K562 (cell line): ENCODE measurements around the gene FKBP15. TPM values are rescaled to one million over a fixed set of nuclear protein-coding genes. Genes with fewer than 3 reads are reported as not detected.

Experiments
- ARID3A ChIP-seq: IDR thresholded peaks from 2 replicates; pipeline ENCODE4 v1.6.1; 2012; ENCODE audit warnings: low read depth, low read length, improper control_type of control experiment, borderline replicate concordance
- CEBPB ChIP-seq: fragments of 450-650 bp; IDR thresholded peaks from 2 replicates; pipeline ENCODE4 v1.6.1; 2016; ENCODE audit warnings: missing genetic modification characterization, missing compliant biosample characterization
- CREM ChIP-seq: IDR thresholded peaks from 2 replicates; pipeline ENCODE4 v1.6.1; 2014; ENCODE audit warnings: antibody characterized with exemption, low read depth
- HCFC1 ChIP-seq: IDR thresholded peaks from 2 replicates; pipeline ENCODE4 v1.6.1; 2012; ENCODE audit warnings: low read depth, low read length, improper control_type of control experiment
- IRF2 ChIP-seq: sonication (generic); formaldehyde crosslinking; IDR thresholded peaks from 2 replicates; pipeline ENCODE4 v1.8.1; 2022; ENCODE audit warnings: mild to moderate bottlenecking, missing genetic modification reagents
- RBFOX2 ChIP-seq: fragments of 200-400 bp; formaldehyde crosslinking; IDR thresholded peaks from 2 replicates; pipeline ENCODE4 v1.6.1; 2017; ENCODE audit warnings: low read depth, mild to moderate bottlenecking, low read length, moderate library complexity
- RREB1 ChIP-seq: fragments of 250-450 bp; sonication (Bioruptor Pico); IDR thresholded peaks from 2 replicates; pipeline ENCODE4 v1.4.0; 2020
- SMAD4 ChIP-seq: fragments of 250-450 bp; sonication (Bioruptor Pico); conservative IDR thresholded peaks from 2 replicates; pipeline ENCODE4 v1.8.0; 2021; ENCODE audit warnings: inconsistent platforms, mild to moderate bottlenecking, moderate library complexity
- ZC3H4 ChIP-seq: sonication (generic); formaldehyde crosslinking; IDR thresholded peaks from 2 replicates; pipeline ENCODE4 v1.9.0; 2021; ENCODE audit warnings: missing genetic modification reagents, borderline replicate concordance
- ZNF133 ChIP-seq: fragments of 250-450 bp; sonication (Bioruptor Pico); IDR thresholded peaks from 2 replicates; pipeline ENCODE4 v1.4.0; 2020; ENCODE audit warnings: mild to moderate bottlenecking
- ZNF263 ChIP-seq: sonication (generic); formaldehyde crosslinking; IDR thresholded peaks from 2 replicates; pipeline ENCODE4 v1.8.0; 2022; ENCODE audit warnings: mild to moderate bottlenecking, missing genetic modification reagents, borderline replicate concordance
- ZNF561 ChIP-seq: fragments of 450-650 bp; formaldehyde crosslinking; conservative IDR thresholded peaks from 2 replicates; pipeline ENCODE4 v1.4.0; 2020; ENCODE audit warnings: mild to moderate bottlenecking, moderate library complexity
- polyA plus RNA-seq, 8 experiments: library from polyadenylated mRNA; depleted of rRNA in 4 of 8; stranded (reverse) in 5 of 8; unstranded in 3 of 8; fragments of >200 nt; fragmentation: Nextera tagmentation in 2 of 8; fragmentation: Illumina TruSeq in 1 of 8; extraction: Ambion mirVana in 2 of 8; extraction: Trizol in 1 of 8; gene quantifications; 2 replicates each; pipeline versions ENCODE4 v1.2.1 to v1.2.3, GENCODE V29; 2011 to 2014; ENCODE audit warnings: inconsistent platforms in 1 of 8, missing spikeins in 1 of 8
- total RNA-seq, 7 experiments: library from RNA; depleted of rRNA in 6 of 7; stranded (reverse); fragments of >200 nt in 6 of 7; fragmentation: Illumina TruSeq in 2 of 7; extraction: Trizol in 2 of 7; gene quantifications; 2 replicates each; pipeline versions ENCODE4 v1.2.1 to v1.2.3, GENCODE V29; 2011 to 2021; ENCODE audit warnings: low replicate concordance in 1 of 7
- TF ChIP-seq, protein P1 (sequence below): fragments of 250-450 bp; sonication (Bioruptor Pico); IDR thresholded peaks from 2 replicates; pipeline ENCODE4 v1.8.0; 2022; ENCODE audit warnings: inconsistent platforms
- TF ChIP-seq, protein P2 (sequence below): sonication (generic); formaldehyde crosslinking; IDR thresholded peaks from 2 replicates; pipeline ENCODE4 v1.8.0; 2022; ENCODE audit warnings: missing genetic modification reagents, mild to moderate bottlenecking, moderate library complexity, borderline replicate concordance
- TF ChIP-seq, protein P3 (sequence below): sonication (generic); formaldehyde crosslinking; IDR thresholded peaks from 2 replicates; pipeline ENCODE4 v1.8.1; 2023; ENCODE audit warnings: mild to moderate bottlenecking, missing genetic modification reagents, moderate library complexity

Gene FKBP15
- total and polyA plus RNA-seq, 9 of the 15 experiments (the other 6 are each of a cell fraction or from before 2014, with no cell fraction given), result 8.7 to 38.0 (median 18.9) TPM

DNA sequence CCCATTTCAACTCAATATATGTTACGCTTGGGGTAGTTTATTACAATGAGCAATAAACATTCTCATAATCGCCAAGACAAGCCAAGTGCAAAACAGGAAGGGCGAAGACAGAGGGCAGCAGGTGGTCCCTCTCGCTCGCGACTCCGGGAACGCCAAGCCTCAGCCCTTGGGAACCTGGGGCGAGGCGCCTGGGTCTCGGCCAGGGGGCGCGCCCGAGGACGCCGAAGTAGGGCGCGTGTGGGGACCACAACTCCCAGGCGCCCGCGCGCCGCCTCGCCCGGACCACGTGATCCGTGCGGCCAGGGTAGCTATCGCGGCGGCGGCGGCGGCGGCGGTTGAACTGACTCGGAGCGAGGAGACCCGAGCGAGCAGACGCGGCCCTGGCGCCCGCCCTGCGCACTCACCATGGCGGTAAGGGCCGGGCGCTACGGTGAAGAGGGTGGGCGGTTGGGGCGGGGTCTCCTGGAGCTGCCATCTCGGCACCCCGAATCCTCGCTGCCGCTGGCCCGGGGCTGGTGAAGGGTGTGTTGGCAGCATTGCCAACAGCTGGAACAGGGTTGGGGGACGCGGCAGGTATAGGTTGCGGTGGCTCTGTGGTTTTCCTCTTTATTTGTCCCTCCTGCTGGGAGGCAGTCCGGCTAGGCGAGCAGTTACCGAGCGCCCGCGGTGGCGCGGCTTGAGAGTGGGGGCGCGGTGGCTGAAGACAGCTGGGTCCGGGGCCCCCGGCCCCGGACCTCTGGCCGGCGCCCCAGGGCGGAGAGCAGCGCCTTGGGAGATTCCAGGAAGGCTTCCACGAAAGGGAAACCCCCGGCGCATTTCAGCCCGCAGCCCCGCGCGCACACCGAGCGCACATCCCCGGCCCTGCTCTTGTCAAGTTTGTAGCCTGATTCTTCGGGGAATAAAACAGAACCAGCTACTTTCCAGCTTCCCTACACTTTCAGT lies 70.1 kb downstream of the FKBP15 start, which contains the start of gene SLC31A2 (continued):
- TF ChIP-seq, protein P1, sequence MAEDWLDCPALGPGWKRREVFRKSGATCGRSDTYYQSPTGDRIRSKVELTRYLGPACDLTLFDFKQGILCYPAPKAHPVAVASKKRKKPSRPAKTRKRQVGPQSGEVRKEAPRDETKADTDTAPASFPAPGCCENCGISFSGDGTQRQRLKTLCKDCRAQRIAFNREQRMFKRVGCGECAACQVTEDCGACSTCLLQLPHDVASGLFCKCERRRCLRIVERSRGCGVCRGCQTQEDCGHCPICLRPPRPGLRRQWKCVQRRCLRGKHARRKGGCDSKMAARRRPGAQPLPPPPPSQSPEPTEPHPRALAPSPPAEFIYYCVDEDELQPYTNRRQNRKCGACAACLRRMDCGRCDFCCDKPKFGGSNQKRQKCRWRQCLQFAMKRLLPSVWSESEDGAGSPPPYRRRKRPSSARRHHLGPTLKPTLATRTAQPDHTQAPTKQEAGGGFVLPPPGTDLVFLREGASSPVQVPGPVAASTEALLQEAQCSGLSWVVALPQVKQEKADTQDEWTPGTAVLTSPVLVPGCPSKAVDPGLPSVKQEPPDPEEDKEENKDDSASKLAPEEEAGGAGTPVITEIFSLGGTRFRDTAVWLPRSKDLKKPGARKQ (CRISPR knock-in tag), result no peak
- TF ChIP-seq HCFC1, result peak; percentile 94
- TF ChIP-seq ZNF133 (CRISPR knock-in tag), result no peak
- TF ChIP-seq SMAD4 (CRISPR knock-in tag), result no peak; the same call in 1 of the 2 replicates
- TF ChIP-seq CREM, result peak; percentile 86
- TF ChIP-seq RREB1 (CRISPR knock-in tag), result 0 out of 2 replicates have a peak, but pooled peaks have one; percentile 14
- TF ChIP-seq, protein P2, sequence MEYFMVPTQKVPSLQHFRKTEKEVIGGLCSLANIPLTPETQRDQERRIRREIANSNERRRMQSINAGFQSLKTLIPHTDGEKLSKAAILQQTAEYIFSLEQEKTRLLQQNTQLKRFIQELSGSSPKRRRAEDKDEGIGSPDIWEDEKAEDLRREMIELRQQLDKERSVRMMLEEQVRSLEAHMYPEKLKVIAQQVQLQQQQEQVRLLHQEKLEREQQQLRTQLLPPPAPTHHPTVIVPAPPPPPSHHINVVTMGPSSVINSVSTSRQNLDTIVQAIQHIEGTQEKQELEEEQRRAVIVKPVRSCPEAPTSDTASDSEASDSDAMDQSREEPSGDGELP (CRISPR knock-in tag), result peak; percentile 60
- no peak for TF ChIP-seq ARID3A
- TF ChIP-seq ZC3H4 (CRISPR knock-in tag), result no peak
- TF ChIP-seq ZNF263 (CRISPR knock-in tag), result no peak
- TF ChIP-seq, protein P3, sequence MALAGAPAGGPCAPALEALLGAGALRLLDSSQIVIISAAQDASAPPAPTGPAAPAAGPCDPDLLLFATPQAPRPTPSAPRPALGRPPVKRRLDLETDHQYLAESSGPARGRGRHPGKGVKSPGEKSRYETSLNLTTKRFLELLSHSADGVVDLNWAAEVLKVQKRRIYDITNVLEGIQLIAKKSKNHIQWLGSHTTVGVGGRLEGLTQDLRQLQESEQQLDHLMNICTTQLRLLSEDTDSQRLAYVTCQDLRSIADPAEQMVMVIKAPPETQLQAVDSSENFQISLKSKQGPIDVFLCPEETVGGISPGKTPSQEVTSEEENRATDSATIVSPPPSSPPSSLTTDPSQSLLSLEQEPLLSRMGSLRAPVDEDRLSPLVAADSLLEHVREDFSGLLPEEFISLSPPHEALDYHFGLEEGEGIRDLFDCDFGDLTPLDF (CRISPR knock-in tag), result peak; percentile 87
- peak; percentile 84 for TF ChIP-seq RBFOX2
- 0 out of 2 replicates have a peak, but pooled peaks have one; percentile 22 for TF ChIP-seq IRF2 (CRISPR knock-in tag)
- TF ChIP-seq CEBPB (tag), result no peak
- TF ChIP-seq ZNF561 (CRISPR knock-in tag), result no peak
